Stomach (tissue), 9 donors: ENCODE results near the gene NOL8. TPM values are rescaled to one million over a fixed set of nuclear protein-coding genes. Genes with fewer than 3 reads are reported as not detected.

Experiments
- DNase-seq, 2 donors: peaks; one replicate each; pipeline versions ENCODE4 v3.0.0 to v3.0.0-alpha.2; 2013 to 2019
- H3K27ac ChIP-seq, 5 donors: fragments of 200-600 bp in 4 of 5; sonication (generic) in 4 of 5; one replicate each; pipeline ENCODE4 v1.5.1; 2013 to 2019; ENCODE audit warnings: mild to moderate bottlenecking in 1 of 5, moderate library complexity in 1 of 5
- H3K27me3 ChIP-seq, 3 donors: fragments of 200-600 bp; sonication (generic); one replicate each; pipeline ENCODE4 v1.5.1; 2017 to 2019; ENCODE audit warnings: mixed run types in 1 of 3
- H3K36me3 ChIP-seq, 4 donors: fragments of 200-600 bp; sonication (generic); 1 replicate in 3 of 4; 2 replicates in 1 of 4; pipeline ENCODE4 v1.5.1; 2016 to 2019
- H3K4me1 ChIP-seq, 4 donors: fragments of 200-600 bp; sonication (generic); one replicate each; pipeline ENCODE4 v1.5.1; 2016 to 2019
- H3K4me3 ChIP-seq, 4 donors: fragments of 200-600 bp; sonication (generic) in 3 of 4; one replicate each; pipeline ENCODE4 v1.5.1; 2016 to 2019; ENCODE audit warnings: mild to moderate bottlenecking in 1 of 4
- H3K9me3 ChIP-seq, 4 donors: fragments of 200-600 bp; sonication (generic); one replicate each; pipeline ENCODE4 v1.5.1; 2016 to 2019
- EP300 ChIP-seq: sonication (generic); formaldehyde crosslinking; IDR thresholded peaks from one replicate; pipeline ENCODE4 v1.6.1; 2017; ENCODE audit warnings: antibody characterized with exemption
- POLR2A ChIP-seq, 4 donors: fragments of 450-650 bp; IDR thresholded peaks; one replicate each; pipeline ENCODE4 v1.6.1; 2016; ENCODE audit warnings: antibody characterized with exemption in 4 of 4, control low read depth in 2 of 4, mild to moderate bottlenecking in 1 of 4, moderate library complexity in 1 of 4
- POLR2AphosphoS5 ChIP-seq, 3 donors: sonication (generic); formaldehyde crosslinking; IDR thresholded peaks; one replicate each; pipeline ENCODE4 v1.6.1; 2016; ENCODE audit warnings: antibody characterized with exemption in 3 of 3
- WGBS, 5 donors: extraction: QIAGEN DNeasy Blood & Tissue Kit in 3 of 5; methylation state at CpG; one replicate each; pipeline versions ENCODE4 v1.1.5 to v1.1.7; 2013 to 2018; 5-methylcytosine and 5-hydroxymethylcytosine counted together
- intact Hi-C: fragments of 100-400 bp; cut with DNase I; formaldehyde crosslinking; loops from one replicate; pipeline ENCODE4 v1.15.1; 2023; ENCODE audit warnings: low total_unique reads
- polyA plus RNA-seq, 3 donors: library from polyadenylated mRNA; stranded (reverse); fragments of 200-250 nt; gene quantifications; one replicate each; pipeline ENCODE4 v1.2.3, GENCODE V29; 2013
- total RNA-seq, 5 donors: library from RNA; depleted of rRNA; stranded (reverse); fragments of >200 nt; gene quantifications; one replicate each; pipeline versions ENCODE4 v1.1.0 to v1.2.3, GENCODE V29; 2014 to 2016
- TF ChIP-seq, protein P1 (sequence below), 7 experiments: fragments of 450-650 bp in 4 of 7; fragments of 200-600 bp in 3 of 7; sonication (generic) in 3 of 7; IDR thresholded peaks; one replicate each; pipeline ENCODE4 v1.5.1; 2016 to 2019; ENCODE audit warnings: antibody characterized with exemption in 7 of 7, control low read depth in 2 of 7, mild to moderate bottlenecking in 1 of 7
- donor health status: healthy with polysubstance abuse.
- donor health status: Bipolar disorder and iron deficiency.
- donor health status: healthy.

Gene NOL8
- total and polyA plus RNA-seq, 8 donors = 11.9 to 75.4 (median 22.3) TPM

DNA sequence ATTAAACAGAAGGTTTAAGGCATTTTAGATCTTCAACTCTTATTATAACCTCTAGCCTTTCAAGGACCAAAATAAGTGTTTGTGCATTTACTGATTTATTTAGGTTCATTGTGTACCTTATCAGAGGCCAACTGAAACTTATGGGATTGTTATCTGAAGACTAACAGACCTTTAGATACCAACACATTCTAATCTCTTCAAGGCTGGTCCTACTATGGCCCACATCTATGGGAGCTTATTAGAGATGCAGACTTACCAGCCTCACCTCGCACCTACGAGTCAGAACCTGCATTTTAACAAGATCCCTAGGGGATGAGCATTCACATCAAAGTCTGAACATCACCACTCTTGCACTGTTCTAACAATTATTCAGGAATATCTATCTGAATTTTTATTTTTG is 33.6 kb downstream of the NOL8 start:
- intact Hi-C loops = loop anchor here (10.0 kb wide), 1 partner anchor 157 kb away; no protein-coding TSS in a partner anchor
- TF ChIP-seq, protein P1, sequence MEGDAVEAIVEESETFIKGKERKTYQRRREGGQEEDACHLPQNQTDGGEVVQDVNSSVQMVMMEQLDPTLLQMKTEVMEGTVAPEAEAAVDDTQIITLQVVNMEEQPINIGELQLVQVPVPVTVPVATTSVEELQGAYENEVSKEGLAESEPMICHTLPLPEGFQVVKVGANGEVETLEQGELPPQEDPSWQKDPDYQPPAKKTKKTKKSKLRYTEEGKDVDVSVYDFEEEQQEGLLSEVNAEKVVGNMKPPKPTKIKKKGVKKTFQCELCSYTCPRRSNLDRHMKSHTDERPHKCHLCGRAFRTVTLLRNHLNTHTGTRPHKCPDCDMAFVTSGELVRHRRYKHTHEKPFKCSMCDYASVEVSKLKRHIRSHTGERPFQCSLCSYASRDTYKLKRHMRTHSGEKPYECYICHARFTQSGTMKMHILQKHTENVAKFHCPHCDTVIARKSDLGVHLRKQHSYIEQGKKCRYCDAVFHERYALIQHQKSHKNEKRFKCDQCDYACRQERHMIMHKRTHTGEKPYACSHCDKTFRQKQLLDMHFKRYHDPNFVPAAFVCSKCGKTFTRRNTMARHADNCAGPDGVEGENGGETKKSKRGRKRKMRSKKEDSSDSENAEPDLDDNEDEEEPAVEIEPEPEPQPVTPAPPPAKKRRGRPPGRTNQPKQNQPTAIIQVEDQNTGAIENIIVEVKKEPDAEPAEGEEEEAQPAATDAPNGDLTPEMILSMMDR (IDR thresholded peaks at IDR 0.05) = no peak
- no peak for TF ChIP-seq POLR2AphosphoS5 (IDR thresholded peaks at IDR 0.05)
- no peak for TF ChIP-seq POLR2A (IDR thresholded peaks at IDR 0.05)
- no peak for TF ChIP-seq EP300
- Histone ChIP-seq H3K4me1 (peaks cover 22 to 45% (median 39%) of the 10 kb centered on the region in 4 donors), H3K27me3 (no peaks in the 10 kb centered on the region), H3K27ac (no peak overlapping the region), H3K4me3 (no peak overlapping the region), H3K9me3 (no peaks in the 10 kb centered on the region), H3K36me3 (peaks cover 0 to 39% (median 27%) of the 10 kb centered on the region in 4 donors)
- WGBS, 5 donors = 42 to 72% (median 59%) methylated on average over 2 of the region's 2 CpGs
- no peak for DNase-seq

DNA sequence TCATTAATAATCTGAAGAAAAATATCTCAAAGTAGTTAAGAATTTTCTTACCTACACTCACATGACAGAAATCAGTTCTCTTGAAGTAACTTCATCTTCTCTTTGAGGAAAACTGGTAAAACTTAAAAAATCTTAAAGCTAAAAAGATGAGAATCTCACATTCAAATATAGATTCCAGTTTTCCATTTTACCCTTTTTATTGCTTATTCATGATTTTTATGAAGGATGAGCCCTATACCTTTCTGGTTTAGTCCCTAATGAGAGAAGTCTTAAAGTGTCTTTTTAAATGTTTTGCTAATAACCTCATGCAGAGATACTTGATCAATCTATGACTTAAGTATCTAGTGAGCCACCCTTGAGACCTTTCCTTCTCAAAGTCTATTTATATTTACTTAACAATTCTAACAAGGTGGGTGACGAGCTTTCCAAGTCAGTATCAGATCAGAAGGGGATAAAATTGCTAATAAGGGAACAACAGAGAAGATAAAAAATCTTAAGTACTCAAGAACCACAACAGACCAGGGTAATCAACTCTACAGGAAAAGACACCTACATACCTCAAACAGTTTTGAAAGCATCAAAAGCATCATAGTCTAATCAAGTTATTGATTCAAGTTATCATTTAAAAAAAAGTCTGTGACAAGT is 34.2 kb downstream of the NOL8 start:
- intact Hi-C loops = loop anchor here (10.0 kb wide), 1 partner anchor 156 kb away; no protein-coding TSS in a partner anchor
- H3K9me3 ChIP-seq = no peaks in the 10 kb centered on the region
- H3K4me1 ChIP-seq = peaks cover 22 to 44% (median 37%) of the 10 kb centered on the region in 4 donors
- H3K36me3 ChIP-seq = peaks cover 2 to 46% (median 33%) of the 10 kb centered on the region in 4 donors
- H3K27ac ChIP-seq = no peak overlapping the region
- no peak overlapping the region for H3K4me3 ChIP-seq
- WGBS, 5 donors = 29 to 42% (median 32%) methylated on average over 1 of the region's 1 CpG
- TF ChIP-seq, protein P1 (IDR thresholded peaks at IDR 0.05) = no peak
- TF ChIP-seq POLR2A (IDR thresholded peaks at IDR 0.05) (no peak), EP300 (no peak), POLR2AphosphoS5 (IDR thresholded peaks at IDR 0.05) (no peak)
- no peaks in the 10 kb centered on the region for H3K27me3 ChIP-seq
- no peak for DNase-seq

DNA sequence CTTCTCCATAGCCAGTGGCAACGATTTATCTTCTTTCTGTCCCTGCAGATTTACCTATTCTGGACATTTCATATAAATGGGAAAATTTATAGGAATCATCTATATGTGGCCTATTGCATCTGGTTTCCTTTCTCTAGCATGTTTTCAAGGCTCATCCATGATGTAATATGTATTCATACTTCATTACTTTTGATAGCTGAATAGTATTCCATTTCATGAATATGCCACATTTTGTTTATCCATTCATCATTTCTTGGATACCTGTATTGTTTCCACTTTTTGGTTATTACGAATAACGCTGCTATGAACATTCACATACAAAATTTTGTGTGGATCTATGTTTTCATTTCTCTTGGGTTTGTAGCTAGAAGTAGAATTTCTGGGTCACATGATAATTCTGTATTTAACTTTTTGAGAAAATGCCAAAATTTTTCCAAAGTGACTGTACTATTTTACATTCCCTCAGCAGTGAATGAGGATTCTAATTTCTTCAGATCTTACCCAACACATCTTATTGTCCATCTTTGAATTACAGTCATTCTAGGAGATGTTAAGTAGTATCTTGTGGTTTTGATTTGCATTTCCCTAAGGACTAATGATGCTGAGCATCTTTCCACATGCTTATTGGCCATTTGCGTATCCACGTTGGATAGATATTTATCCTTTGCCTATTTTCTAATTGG is 35.3 kb downstream of the NOL8 start:
- Histone ChIP-seq H3K27me3 (no peaks in the 10 kb centered on the region), H3K27ac (no peak overlapping the region), H3K36me3 (peaks cover 10 to 56% (median 44%) of the 10 kb centered on the region in 4 donors), H3K4me1 (peaks cover 19 to 34% (median 30%) of the 10 kb centered on the region in 4 donors), H3K9me3 (no peaks in the 10 kb centered on the region), H3K4me3 (no peak overlapping the region)
- intact Hi-C loops = loop anchor here (10.0 kb wide), 1 partner anchor 155 kb away; no protein-coding TSS in a partner anchor
- TF ChIP-seq POLR2AphosphoS5 (IDR thresholded peaks at IDR 0.05) (no peak), EP300 (no peak), POLR2A (IDR thresholded peaks at IDR 0.05) (no peak)
- TF ChIP-seq, protein P1 (IDR thresholded peaks at IDR 0.05) = no peak
- WGBS, 5 donors = 86 to 96% (median 95%) methylated on average over 5 of the region's 5 CpGs
- DNase-seq = no peak

DNA sequence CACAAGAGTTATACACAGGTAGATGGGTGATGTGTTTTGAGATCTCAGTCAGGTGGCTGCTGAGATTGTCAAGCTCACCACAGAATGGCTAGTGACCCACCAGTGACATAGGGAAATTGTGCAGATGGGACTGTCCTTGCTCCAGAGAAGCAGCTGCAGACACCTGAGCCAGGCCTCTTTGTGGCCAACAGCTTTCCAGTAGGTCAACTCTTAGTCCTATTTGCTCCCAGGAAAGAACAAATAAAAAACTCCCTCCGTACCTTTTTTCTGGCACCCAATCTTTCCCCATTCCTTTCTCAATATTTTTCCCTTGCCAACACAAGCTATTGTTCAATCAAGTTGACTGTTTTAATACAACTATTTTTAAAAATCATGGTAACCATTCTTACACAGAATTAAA is 45.8 kb downstream of the NOL8 start:
- no peak overlapping the region for H3K4me3 ChIP-seq
- TF ChIP-seq EP300 = no peak
- no peak for TF ChIP-seq POLR2AphosphoS5 (IDR thresholded peaks at IDR 0.05)
- TF ChIP-seq, protein P1 (IDR thresholded peaks at IDR 0.05) = no peak
- no peak for TF ChIP-seq POLR2A (IDR thresholded peaks at IDR 0.05)
- no peaks in the 10 kb centered on the region for H3K27me3 ChIP-seq
- H3K9me3 ChIP-seq = no peaks in the 10 kb centered on the region
- H3K36me3 ChIP-seq = peaks cover 49 to 100% (median 100%) of the 10 kb centered on the region in 4 donors
- intact Hi-C loops = no loop called here
- no peaks in the 10 kb centered on the region for H3K4me1 ChIP-seq
- H3K27ac ChIP-seq = no peak overlapping the region
- 42 to 70% (median 64%) methylated on average over 1 of the region's 1 CpG for WGBS, 5 donors
- no peak for DNase-seq
